Stomach (tissue), 4 donors: ENCODE data around the gene DNAI1.

ENCODE experiments used
- EP300 ChIP-seq: sonication (generic); formaldehyde crosslinking; IDR thresholded peaks from one replicate; pipeline ENCODE4 v1.6.1; 2017; ENCODE audit warnings: antibody characterized with exemption
- POLR2A ChIP-seq, 4 donors: fragments of 450-650 bp; IDR thresholded peaks; one replicate each; pipeline ENCODE4 v1.6.1; 2016; ENCODE audit warnings: antibody characterized with exemption in 4 of 4, control low read depth in 2 of 4, mild to moderate bottlenecking in 1 of 4, moderate library complexity in 1 of 4
- POLR2AphosphoS5 ChIP-seq, 3 donors: sonication (generic); formaldehyde crosslinking; IDR thresholded peaks; one replicate each; pipeline ENCODE4 v1.6.1; 2016; ENCODE audit warnings: antibody characterized with exemption in 3 of 3
- TF ChIP-seq, protein P1 (sequence below), 7 experiments: fragments of 450-650 bp in 4 of 7; fragments of 200-600 bp in 3 of 7; sonication (generic) in 3 of 7; IDR thresholded peaks; one replicate each; pipeline ENCODE4 v1.5.1; 2016 to 2019; ENCODE audit warnings: antibody characterized with exemption in 7 of 7, control low read depth in 2 of 7, mild to moderate bottlenecking in 1 of 7

GRCh38 chr9:34451135-34451534, 7.5 kb upstream of the DNAI1 start:
- TF ChIP-seq, protein P1, sequence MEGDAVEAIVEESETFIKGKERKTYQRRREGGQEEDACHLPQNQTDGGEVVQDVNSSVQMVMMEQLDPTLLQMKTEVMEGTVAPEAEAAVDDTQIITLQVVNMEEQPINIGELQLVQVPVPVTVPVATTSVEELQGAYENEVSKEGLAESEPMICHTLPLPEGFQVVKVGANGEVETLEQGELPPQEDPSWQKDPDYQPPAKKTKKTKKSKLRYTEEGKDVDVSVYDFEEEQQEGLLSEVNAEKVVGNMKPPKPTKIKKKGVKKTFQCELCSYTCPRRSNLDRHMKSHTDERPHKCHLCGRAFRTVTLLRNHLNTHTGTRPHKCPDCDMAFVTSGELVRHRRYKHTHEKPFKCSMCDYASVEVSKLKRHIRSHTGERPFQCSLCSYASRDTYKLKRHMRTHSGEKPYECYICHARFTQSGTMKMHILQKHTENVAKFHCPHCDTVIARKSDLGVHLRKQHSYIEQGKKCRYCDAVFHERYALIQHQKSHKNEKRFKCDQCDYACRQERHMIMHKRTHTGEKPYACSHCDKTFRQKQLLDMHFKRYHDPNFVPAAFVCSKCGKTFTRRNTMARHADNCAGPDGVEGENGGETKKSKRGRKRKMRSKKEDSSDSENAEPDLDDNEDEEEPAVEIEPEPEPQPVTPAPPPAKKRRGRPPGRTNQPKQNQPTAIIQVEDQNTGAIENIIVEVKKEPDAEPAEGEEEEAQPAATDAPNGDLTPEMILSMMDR (IDR thresholded peaks at IDR 0.05): no peak
- TF ChIP-seq EP300 (no peak), POLR2A (IDR thresholded peaks at IDR 0.05) (no peak), POLR2AphosphoS5 (IDR thresholded peaks at IDR 0.05) (no peak)
